Brain microvascular endothelial cell (primary cell): Measurements from ENCODE around the gene CAPZA2.
A peak's percentile ranks its signal among the peaks of the same experiment; 100 is the strongest.

Source experiments
- DNase-seq: peaks from one replicate; pipeline ENCODE4 v3.0.0-alpha.2; 2020
- H3K27ac ChIP-seq: fragments of 250-450 bp; sonication (Bioruptor Pico); 2 replicates; pipeline ENCODE4 v1.5.1; 2020; ENCODE audit warnings: mild to moderate bottlenecking, moderate library complexity
- H3K27me3 ChIP-seq: fragments of 250-450 bp; sonication (Bioruptor Pico); replicated peaks from 2 replicates; pipeline ENCODE4 v1.5.1; 2020; ENCODE audit warnings: mild to moderate bottlenecking
- H3K36me3 ChIP-seq: fragments of 250-450 bp; sonication (Bioruptor Pico); replicated peaks from 2 replicates; pipeline ENCODE4 v1.5.1; 2020; ENCODE audit warnings: mild to moderate bottlenecking
- H3K4me3 ChIP-seq: 2 replicates; pipeline ENCODE4 v1.5.1; 2011; ENCODE audit warnings: low read depth, mild to moderate bottlenecking, control low read depth, low read length, moderate library complexity
- in situ Hi-C: cut with HindIII; loops from 2 replicates; pipeline ENCODE4 v1.10.0; 2017; ENCODE audit warnings: low sequenced_read_pairs, low pct_ligation_motif_present
- TF ChIP-seq, protein P1 (sequence below): IDR thresholded peaks from 2 replicates; pipeline ENCODE4 v1.5.1; 2011; ENCODE audit warnings: low read depth, mild to moderate bottlenecking, moderate library complexity, low read length, control low read depth, inconsistent platforms; ENCODE audit errors: missing control alignments

The CAPZA2 gene

GRCh38 chr7:116851671-116852070, 10.7 kb upstream of the CAPZA2 start:
- H3K27ac ChIP-seq = no peak overlapping the region
- no peaks in the 10 kb centered on the region for H3K27me3 ChIP-seq
- no peak for DNase-seq
- H3K4me3 ChIP-seq = no peak overlapping the region
- in situ Hi-C loops = no loop called here
- H3K36me3 ChIP-seq = no peaks in the 10 kb centered on the region
- TF ChIP-seq, protein P1, sequence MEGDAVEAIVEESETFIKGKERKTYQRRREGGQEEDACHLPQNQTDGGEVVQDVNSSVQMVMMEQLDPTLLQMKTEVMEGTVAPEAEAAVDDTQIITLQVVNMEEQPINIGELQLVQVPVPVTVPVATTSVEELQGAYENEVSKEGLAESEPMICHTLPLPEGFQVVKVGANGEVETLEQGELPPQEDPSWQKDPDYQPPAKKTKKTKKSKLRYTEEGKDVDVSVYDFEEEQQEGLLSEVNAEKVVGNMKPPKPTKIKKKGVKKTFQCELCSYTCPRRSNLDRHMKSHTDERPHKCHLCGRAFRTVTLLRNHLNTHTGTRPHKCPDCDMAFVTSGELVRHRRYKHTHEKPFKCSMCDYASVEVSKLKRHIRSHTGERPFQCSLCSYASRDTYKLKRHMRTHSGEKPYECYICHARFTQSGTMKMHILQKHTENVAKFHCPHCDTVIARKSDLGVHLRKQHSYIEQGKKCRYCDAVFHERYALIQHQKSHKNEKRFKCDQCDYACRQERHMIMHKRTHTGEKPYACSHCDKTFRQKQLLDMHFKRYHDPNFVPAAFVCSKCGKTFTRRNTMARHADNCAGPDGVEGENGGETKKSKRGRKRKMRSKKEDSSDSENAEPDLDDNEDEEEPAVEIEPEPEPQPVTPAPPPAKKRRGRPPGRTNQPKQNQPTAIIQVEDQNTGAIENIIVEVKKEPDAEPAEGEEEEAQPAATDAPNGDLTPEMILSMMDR = no peak

- no peak overlapping the region for H3K4me3 ChIP-seq
- no peaks in the 10 kb centered on the region for H3K36me3 ChIP-seq
- TF ChIP-seq, protein P1 = no peak
- H3K27me3 ChIP-seq = no peaks in the 10 kb centered on the region
- no peak overlapping the region for H3K27ac ChIP-seq
- no peak for DNase-seq
- in situ Hi-C loops = no loop called here
These were observed 8.3 kb upstream of the CAPZA2 start for GRCh38 chr7:116854132-116854531.

GRCh38 chr7:116857052-116857451, 5.3 kb upstream of the CAPZA2 start:
- in situ Hi-C loops = no loop called here
- TF ChIP-seq, protein P1 = no peak
- DNase-seq = no peak
- H3K4me3 ChIP-seq = no peak overlapping the region
- H3K27ac ChIP-seq = no peak overlapping the region
- no peaks in the 10 kb centered on the region for H3K36me3 ChIP-seq
- no peaks in the 10 kb centered on the region for H3K27me3 ChIP-seq

DNA sequence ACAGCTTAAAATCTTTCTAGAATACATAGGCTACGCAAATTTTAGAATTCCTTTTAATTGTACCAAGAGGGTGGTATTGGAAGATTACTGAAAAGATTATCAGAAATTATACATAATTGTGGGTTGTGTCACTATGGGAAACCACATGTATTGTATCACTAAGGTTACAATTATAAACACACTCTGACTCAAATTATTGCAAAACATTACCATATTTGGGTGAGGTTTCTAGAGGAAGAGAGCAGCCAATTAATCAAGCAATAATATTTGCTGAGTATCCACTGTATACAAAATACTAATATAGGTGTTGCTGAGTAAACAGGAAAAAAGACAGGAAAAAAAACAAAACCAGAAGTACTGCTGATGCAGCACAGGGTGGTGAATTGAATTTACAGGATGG, 3.1 kb upstream of the CAPZA2 start:
- no peaks in the 10 kb centered on the region for H3K36me3 ChIP-seq
- H3K4me3 ChIP-seq = no peak overlapping the region
- no peak for DNase-seq
- no peaks in the 10 kb centered on the region for H3K27me3 ChIP-seq
- H3K27ac ChIP-seq = no peak overlapping the region
- in situ Hi-C loops = no loop called here
- TF ChIP-seq, protein P1 = no peak

- in situ Hi-C loops = no loop called here
- Histone ChIP-seq H3K27ac (no peak overlapping the region), H3K4me3 (no peak overlapping the region), H3K27me3 (no peaks in the 10 kb centered on the region), H3K36me3 (no peaks in the 10 kb centered on the region)
- TF ChIP-seq, protein P1 = no peak
- DNase-seq = no peak
These were observed 670 bp upstream of the CAPZA2 start for GRCh38 chr7:116861717-116862116.

DNA sequence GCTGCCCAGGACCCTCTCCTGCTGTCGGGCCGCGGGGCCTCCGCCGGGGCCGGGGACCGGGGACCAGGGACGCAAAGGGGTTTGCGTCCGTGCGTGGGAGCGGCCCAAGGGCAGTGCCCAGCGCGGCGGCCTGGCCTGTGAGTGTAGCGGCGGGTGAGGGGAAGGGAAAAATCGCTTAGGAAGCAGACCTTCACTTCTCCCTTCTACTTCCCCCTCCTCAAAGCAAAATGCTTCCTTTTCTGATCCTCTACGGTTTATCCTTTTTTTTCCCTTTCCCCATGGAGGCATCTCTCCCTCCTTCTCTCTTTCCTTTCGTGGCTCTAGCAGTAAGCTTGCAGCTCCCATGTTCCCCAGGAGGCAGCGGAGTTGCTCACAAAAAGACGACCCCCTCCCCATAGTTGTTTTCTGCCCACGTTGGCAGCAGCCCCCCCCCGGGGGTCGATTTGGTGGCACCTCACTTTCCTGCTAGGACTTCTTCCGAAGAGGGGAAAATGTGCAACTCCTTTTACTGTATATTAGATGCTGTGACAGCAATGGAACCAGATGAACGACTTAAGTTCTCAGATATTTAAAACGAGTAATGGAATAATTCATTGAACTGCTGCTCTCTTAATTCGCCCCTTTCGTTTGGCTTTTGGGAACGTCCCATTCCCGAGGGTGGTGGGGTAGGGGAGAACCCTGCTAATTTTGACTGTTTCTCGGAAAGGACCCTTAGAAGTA, 724 bp downstream of the CAPZA2 start:
- Histone ChIP-seq H3K27ac (peak overlapping the region; percentile 82), H3K36me3 (no peaks in the 10 kb centered on the region), H3K4me3 (peak overlapping the region; percentile 85), H3K27me3 (no peaks in the 10 kb centered on the region)
- TF ChIP-seq, protein P1 = peak; percentile 33
- in situ Hi-C loops = no loop called here
- DNase-seq = peak; percentile 15
